Right lung (tissue), 5 donors: ENCODE data around the gene GRAMD1A. TPM values are rescaled to one million over a fixed set of nuclear protein-coding genes. Genes with fewer than 3 reads are reported as not detected.

ENCODE experiments used
- DNase-seq, 2 donors: peaks; one replicate each; pipeline ENCODE4 v3.0.0-alpha.2; 2013
- polyA plus RNA-seq, 5 donors: library from polyadenylated mRNA; unstranded; fragments of 120-200 nt; gene quantifications; one replicate each; pipeline versions ENCODE4 v1.2.1 to v1.2.3, GENCODE V29; 2013; ENCODE audit warnings: inconsistent platforms in 1 of 5, low replicate concordance in 1 of 5; ENCODE audit not compliant: insufficient read length in 5 of 5, insufficient read depth in 1 of 5

Gene GRAMD1A
- polyA plus RNA-seq, 5 donors = 87.3 to 123 (median 118) TPM

DNA sequence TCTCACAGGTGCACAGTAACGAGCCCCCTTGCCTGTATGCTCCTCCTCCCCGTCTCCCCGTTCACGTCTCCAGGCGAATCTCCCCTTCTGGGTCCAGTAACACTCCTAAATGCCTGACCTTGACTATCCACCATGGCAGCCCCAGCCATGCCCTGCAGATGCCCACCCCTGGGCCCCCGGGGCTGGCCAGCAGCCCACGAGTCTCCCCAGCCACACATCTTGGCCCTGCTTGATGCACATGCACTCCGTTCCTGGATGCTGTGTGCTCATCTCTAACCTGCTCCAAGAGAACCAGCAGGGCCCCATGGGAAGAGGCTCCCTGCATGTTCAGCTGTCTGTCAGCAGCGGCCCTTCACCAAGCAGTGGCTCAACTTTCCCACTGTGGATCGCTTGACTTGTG, 73.4 kb downstream of the GRAMD1A start:
- DNase-seq = no peak

DNA sequence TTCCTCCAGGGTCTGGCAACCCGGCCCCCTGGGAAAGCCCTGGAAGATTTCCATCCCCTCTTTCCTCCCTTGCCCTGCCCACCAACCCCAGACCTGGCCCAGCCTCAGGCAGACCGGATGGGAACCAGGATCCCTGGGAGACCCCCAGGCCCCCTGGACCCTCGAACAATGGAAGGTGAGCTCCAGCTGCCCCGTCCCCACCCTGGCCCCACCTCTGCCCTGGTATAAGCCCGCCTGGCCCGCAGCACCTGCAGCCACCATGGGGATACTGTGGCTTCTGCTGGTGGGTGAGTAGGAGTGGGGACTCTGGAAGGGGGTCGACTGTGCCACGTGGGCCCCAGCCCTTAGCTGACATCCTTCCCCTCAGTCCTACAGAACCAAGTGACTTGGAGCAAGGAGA, 73.8 kb downstream of the GRAMD1A start:
- no peak for DNase-seq

GRCh38 chr19:35074426-35075201, 74.5 kb downstream of the GRAMD1A start:
- no peak for DNase-seq

- DNase-seq = no peak
These were observed 75.3 kb downstream of the GRAMD1A start for GRCh38 chr19:35075202-35076025.

DNA sequence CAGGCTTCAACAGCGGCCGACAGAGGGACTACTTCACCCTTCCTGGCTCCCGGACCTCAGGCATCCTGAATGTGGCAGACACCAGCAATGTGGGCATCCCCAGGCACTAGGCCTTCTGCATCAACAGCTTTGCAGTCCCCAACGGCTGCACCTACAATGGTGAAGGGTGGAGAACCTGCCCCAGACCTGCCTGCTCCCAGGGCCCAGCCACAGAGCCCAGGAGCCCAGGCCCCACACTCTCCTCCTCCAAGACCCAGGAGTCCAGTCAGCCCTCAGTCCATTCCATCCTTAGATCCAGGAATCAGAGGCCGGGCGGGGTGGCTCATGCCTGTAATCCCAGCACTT, 75.9 kb downstream of the GRAMD1A start:
- no peak for DNase-seq

Other genes starting within 250 kb of the GRAMD1A start
- 10 to 100 TPM; 12.6 to 16.5 (median 15.0) TPM for gene ZNF599, start 227.1 kb upstream of the GRAMD1A start, polyA plus RNA-seq
- 10 to 100 TPM in 2 of 5 donors, 1 to 10 TPM in 3; 7.4 to 11.2 (median 9.2) TPM for gene ZNF30, start 73.4 kb upstream of the GRAMD1A start, polyA plus RNA-seq
- 10 to 100 TPM in 1 of 5 donors, 1 to 10 TPM in 4; 6.5 to 10.6 (median 8.9) TPM for gene ZNF792, start 36.1 kb upstream of the GRAMD1A start, polyA plus RNA-seq
- 1 to 10 TPM in 4 of 5 donors, under 1 TPM in 1; 0.69 to 1.5 (median 1.2) TPM for gene SCN1B, start 30.1 kb downstream of the GRAMD1A start, polyA plus RNA-seq
- gene HPN, start 41.4 kb downstream of the GRAMD1A start, polyA plus RNA-seq = 10 to 100 TPM; 21.3 to 48.5 (median 32.1) TPM
- 10 to 100 TPM; 19.9 to 48.0 (median 20.8) TPM for gene FXYD3, start 115.5 kb downstream of the GRAMD1A start, polyA plus RNA-seq
- gene LGI4, start 134.7 kb downstream of the GRAMD1A start, polyA plus RNA-seq = 1 to 10 TPM; 2.3 to 3.0 (median 2.9) TPM
- gene FXYD1, start 138.5 kb downstream of the GRAMD1A start, polyA plus RNA-seq = 10 to 100 TPM; 39.2 to 70.2 (median 57.5) TPM
- 1 to 10 TPM in 3 of 5 donors, under 1 TPM in 2; 0.36 to 1.4 (median 1.2) TPM for gene FXYD7, start 142.9 kb downstream of the GRAMD1A start, polyA plus RNA-seq
- gene FXYD5, start 154.4 kb downstream of the GRAMD1A start, polyA plus RNA-seq = 10 to 100 TPM; 22.2 to 35.0 (median 30.1) TPM
- gene FAM187B, start 228.4 kb downstream of the GRAMD1A start, polyA plus RNA-seq = under 1 TPM in 2 of 5 donors, not detected in 3; 0.09 to 0.18 TPM
- 10 to 100 TPM; 43.5 to 76.2 (median 54.3) TPM for gene LSR, start 248.7 kb downstream of the GRAMD1A start, polyA plus RNA-seq